Measurements from ENCODE around the gene ZNF214.
A peak's percentile ranks its signal among the peaks of the same experiment; 100 is the strongest.

The ZNF214 gene

DNA sequence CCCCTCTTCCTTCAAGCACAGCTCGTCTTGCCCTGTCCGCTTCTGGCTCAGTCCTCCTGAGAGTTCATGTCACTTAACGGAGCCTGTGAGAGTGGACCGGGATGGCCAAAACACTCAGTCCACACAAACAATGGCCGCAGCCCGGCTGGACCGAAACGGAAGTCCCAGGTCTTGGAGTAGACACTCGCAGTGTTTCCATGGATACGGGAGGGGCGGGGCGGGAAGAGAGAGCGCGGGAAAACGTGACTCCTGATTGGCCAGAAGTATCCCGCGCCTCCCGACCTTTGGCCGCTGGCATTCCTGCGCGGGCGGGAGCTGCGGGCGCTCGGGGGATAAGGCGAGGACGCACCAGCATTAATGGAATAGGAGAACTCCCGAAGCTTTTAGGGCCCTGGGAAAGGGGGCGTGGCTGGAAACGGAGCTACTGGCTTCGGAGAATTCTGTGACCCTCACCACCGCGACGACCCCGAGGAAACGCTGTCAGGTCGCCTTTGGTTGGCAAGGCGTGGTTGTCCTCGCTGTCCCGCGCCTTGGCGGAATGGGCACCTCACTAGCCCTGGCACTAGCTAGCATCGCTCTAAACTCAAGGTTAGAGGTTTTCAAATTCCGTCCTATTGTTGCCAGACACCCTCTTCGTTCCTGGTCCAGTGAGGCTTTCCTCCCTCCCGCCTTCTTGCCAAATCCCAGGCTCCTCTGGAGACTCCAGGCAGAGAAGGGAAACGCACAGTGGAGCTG is at the start of gene ZNF214, which contains the start of gene NLRP14:
ZNF214 (minus strand) TSS at position 164 of the 735 bp plus-strand sequence. CDS start 17,511 bp downstream, outside the sequence.
NLRP14 (plus strand) TSS at position 297 of the 735 bp plus-strand sequence. CDS start 18,108 bp downstream, outside the sequence.
- peak; percentile 93 for DNase-seq

DNA sequence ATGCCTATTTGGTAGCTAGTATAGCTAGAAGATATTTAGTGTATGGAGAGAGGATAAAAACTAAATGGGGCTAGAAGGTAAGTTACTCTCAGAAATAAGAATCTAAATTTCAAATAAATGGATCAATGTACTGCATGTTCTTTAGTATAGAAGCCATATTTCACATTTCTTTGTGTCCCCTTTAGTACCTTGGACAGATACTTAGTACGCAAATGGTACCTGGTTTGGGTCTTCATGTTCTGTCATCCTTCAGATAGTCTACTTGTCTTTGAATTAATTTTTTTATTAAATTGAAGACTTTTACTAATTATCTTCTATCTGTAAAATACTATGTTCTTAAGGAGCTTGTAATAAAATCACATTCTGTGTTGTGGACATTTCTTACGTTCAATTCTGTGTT is 42.4 kb upstream of the ZNF214 start:
- DNase-seq, result no peak

DNA sequence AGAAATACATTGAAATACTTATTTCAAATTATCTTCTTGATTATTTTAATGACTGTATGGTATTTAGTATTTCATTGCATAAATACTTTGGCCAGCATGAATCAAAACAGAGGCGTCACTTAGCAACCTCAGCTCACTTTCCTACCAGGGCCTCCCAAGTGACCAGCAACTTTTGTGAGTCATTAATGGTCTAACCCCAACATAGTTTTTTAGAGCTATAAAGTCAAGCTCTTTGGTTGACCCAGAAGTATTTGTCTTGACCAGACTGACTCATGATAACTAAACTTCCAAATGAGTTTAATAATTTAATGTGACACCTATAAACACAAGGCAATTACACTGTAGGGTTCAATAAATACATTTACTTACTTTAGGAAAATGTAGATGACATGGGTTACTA is 40.7 kb upstream of the ZNF214 start:
- DNase-seq, result peak; percentile 23

DNA sequence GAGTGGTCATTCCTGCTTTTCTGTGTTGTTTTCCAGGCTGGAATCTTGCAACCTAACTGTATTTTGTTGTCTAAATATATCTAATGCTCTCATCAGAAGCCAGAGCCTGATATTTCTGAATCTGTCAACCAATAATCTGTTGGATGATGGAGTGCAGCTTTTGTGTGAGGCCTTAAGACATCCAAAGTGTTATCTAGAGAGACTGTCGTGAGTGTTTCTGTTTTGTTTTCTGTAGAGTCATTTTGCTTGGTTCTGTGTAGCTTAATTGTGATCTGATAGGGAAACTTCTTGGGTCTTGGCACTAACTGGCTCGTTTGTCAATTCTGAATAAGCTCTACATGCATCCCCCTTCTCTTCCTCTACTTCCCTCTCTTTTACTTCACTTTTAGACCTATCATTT is 37.5 kb upstream of the ZNF214 start:
- no peak for DNase-seq

DNA sequence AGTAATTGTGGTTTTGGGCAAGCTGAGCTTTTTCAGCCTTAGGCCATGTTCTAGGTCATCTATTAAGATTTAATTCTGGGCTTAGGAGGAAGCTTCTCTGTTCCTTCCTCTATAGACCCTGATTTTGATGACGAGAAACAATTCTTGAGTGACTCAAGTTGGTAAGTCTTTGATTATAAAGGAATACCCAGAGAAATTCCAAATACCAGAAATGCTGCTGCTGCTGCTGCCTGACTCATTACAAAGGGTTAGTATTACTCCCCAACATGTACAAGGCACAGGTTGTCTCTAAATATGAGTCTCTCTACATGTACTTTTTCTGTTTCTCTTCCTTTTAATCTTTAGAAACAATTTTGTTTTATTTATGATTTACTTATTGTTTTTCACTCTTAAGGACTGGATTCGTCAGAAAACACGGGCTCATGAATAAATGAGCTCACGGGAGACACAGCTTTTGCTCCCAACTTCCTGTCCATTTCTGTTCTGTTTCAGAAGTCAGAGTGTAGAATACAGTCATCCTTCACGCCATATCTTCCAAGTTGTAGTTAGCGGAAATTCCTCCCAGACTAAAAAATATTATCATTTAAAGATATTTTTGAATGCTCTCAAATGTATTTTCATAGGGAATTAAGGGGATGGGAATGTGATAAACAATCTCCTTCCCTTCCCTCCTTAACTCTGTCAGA is 36.8 kb upstream of the ZNF214 start:
- DNase-seq, result no peak

DNA sequence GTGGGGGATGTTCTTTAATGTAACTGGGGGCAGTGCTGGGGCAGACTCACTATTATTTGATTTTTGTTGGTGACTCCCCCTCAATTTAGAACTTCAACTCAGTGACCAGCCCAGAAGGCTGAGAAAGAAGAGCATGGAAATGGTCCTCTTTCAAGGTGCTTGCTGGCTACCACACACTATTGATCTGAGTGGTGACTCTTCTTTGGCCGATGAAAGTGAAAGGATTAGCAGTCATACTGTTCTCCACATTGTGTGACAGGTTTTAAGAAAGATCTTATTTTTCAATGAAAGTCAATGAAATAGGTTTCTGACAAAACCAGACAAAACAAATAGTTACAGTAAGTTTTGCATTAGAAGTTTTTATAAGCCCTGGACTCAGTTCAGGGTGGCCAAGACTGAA is 30.0 kb upstream of the ZNF214 start:
- no peak for DNase-seq

DNA sequence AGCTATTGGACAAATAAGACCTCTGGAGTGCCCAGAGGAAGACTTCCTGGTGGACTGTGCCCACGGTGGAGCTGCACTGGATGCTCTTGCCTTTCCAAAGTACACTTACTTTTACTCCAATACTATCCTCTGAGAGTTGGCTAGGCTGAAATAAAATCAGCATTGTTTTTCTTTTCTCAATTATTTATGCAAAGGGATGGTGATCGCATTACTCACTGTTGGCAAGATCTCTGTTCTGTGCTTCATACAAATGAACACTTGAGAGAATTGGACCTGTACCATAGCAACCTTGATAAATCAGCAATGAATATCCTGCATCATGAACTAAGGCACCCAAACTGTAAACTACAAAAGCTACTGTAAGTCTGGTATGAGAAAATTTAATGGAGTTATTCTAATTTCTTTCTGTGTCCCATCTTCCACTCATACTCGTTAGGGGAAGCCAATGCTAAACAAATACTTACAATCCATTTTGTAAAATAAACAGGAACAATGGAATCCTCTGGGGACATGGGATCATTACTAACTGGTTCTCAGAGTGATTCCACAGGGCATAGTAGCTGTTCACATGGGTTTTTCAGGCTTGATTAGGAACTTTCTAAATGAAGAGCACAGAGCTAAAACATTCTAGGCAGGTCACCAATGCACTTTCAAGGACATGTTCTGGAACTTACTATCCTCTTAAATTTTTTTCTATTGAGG is 26.5 kb upstream of the ZNF214 start:
- DNase-seq, result peak; percentile 4

DNA sequence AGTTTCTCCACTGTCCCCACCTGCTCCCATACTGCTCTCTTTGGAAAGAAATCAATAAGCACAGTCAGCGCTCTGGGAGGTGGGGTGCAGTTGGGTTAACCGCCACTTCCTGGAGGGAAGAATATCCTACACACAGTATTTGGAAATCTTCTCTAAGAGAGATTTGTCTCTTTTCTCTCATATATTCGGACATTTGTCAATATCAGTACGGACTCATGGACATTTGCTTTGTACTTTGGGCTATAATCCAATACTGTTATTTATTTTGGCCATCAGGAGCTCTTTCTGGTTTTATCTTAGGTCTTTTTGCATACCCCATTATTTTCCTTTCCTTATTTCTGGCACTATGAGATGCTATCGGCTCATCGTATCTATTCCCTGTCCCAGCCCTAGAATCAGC is 13.9 kb upstream of the ZNF214 start:
- no peak for DNase-seq

DNA sequence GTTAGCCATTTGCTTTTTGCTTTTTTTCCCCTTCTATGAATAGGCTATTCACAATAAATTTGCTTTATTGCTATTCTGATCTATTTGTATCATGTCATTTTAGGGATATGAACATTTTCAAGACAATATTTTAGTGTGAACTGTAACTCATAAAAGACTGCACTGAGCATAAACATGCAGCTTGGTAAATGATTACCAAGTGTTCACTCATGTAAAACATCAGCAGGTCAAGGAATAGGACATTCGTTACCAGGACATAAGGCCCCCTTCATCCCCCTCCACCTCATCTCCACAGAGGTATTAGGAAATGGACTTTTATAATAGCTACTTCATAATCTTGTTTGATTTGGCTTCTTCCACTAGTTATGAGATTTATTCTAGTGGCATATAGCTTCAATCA is 12.5 kb upstream of the ZNF214 start:
- no peak for DNase-seq

DNA sequence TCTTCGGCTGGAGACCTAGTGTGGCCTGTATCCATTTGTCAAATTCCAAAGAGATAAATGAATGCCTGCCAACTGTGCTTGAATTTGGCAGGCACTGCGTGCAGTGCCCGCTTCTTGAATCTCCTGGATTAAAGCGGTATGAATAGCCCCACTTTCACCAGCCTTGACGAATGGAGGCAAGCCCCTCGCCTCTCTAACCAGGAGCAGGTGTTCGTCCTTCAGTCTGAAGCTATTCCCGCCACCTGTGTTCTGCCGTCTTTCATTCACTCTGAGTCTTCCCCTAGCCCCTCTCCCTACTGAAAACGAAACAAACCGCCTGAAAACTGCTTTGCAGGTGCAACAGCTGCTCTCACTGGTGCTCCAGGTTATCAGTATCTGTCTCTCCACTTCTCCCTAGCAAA is 11.3 kb upstream of the ZNF214 start:
- DNase-seq, result no peak

DNA sequence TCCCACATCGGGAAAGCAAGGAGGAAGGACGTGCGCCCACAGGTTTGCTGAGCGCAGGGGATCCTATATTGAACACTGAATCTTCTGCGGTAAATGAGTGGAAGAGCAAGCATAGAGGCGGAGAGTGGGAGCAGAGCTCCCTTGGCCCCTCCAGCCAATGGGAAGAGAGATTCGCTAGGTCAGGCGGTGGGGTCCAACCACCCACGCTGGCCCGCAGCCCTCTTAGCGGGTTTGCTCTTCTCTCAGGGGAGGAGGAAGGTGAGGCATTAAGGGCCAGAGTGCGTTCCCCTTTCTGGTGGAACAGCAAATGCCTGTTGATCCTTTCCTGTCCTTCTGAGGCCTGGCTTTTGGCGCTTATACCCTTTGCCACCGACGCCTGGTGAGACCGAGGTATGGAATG is 10.7 kb upstream of the ZNF214 start:
- DNase-seq, result no peak

DNA sequence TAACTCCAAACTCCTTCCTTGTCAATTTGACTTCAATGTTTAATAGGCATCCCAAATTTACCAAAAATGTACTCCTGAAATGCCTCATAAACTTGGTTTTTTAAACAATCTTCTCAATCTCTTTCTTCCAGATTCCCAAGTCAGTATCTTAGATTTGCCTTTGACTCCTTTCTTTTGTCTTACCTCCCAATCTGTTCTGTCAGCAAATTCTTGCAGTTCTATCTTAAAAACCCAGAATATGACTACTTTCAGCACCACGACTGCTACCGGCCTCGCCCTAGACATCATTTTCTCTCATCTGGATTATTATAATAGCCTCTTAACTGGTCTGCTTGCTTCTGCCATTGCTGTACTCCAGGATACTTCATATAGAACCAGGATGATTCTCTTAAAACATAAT is 8.0 kb upstream of the ZNF214 start:
- DNase-seq, result no peak

DNA sequence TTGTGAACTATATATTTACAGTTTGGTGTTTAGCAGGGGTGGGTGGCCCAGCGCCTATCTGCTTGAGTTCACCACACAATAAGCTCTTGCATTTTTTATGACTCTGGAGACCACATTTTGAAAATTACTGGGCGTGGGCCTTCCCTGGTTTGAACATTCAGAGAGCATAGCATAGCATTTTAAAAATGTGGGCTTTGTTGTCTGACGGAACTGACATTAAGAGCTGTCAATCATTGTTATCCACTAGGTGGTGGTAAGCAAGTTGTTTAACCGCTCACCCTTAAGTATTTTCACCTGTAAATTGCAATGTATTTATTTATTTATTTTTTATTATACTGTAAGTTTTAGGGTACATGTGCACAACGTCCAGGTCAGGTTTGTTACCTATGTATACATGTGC is 1.2 kb upstream of the ZNF214 start:
- no peak for DNase-seq

DNA sequence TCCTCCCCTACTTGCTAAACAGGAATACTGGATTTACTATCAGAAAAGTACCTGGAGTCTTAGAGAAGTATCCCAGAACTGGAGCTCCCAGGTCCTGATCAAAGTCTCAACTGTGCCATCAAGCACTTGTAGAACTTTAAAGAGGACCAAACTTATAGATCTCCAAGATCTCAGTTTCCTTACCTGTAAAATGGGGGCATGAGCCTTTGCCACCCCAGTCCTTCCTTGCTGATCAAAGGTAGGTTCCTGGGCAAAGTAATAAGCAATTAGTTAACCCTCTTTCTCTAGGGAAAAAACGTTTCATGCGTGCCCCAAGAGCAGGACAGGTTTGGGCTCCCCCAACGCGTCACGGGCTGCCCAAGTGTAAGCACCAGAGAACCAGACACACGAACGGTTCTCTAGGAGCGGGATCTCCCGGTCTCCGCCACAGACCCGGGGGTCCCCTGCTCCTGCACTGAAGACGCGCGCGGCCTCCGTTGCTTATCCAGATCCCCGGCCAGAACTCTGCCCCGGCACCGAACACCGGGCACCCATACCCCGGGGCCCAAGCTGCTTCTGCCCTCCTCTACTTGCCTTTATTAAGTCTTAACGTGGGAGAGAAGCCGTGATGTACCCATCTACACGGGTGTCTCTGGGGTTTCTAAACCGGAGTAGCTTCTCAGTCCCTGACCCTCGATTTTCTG is 505 bp downstream of the ZNF214 start:
- DNase-seq, result peak; percentile 7

DNA sequence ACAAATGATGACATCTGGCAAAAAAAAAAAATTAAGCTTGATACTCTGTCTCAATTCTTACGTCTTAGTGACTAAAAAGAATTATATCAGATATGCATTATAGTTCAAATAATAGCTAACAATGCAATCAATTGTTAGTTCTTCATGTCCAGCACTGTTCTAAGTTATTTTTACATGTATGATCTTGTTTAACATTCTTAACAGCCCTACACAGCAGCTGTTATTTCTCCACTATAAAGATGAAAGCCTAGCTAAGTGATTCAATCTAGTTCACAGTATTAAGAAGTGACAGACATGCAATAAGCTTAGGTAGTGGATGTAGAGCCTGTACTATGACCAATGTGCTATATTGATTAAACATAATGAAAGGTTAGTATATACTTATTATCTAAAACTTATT is 4.1 kb downstream of the ZNF214 start:
- DNase-seq, result no peak

DNA sequence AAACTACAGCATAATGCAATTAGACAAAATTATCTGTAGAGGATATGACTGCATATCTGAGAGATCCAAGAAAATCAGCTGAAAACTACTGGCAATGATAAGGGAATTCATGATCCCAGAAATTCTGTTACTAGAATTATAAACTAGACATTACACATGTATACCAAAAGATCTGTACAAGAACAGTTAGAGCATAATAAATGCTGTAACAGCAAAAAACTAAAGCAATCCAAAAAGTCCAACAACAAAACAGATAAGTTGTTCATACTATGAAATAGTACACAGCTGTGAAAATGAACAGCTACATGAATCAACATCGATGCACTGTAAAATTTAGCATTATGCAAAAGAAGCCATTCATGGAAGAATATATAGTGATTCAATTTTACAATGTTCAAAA is 6.0 kb downstream of the ZNF214 start:
- DNase-seq, result no peak

DNA sequence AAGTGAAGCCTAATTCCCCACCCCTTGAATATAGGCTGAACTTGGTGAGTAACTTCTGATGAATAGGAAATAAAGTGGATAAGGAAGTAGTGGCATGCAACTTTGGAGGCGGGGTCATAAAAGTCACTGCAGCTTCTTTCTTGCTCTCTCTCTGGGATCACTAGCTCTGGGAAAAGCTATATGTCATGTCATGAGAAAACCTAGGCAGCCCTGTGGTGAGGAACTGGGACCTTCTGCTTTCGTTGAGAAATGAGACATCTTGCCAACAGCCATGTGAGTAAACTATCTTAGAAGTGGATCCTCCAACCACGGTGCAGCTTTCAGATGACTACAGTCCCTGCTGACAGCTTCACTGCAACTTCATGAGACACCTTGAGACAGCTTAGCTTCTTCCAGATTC is 15.7 kb downstream of the ZNF214 start:
- peak; percentile 67 for DNase-seq

DNA sequence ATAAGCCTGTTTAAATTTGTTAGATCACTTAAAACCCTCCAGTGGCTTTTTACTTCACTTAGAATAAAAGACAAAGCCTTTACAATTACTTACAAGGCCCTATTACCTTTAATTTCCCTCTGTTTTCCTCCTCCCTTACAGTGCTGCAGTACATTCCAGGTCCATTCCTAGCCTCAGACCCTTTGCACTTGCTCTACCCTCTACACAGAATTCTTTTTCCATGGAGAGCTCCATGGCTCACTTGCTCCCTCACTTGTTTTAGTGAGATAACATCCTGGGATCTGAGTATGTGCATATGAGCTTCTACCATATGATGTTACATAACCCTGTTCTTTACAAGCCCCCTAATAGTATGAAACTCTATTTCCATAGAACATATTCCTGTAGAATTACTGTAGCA is 24.4 kb downstream of the ZNF214 start:
- DNase-seq, result no peak

DNA sequence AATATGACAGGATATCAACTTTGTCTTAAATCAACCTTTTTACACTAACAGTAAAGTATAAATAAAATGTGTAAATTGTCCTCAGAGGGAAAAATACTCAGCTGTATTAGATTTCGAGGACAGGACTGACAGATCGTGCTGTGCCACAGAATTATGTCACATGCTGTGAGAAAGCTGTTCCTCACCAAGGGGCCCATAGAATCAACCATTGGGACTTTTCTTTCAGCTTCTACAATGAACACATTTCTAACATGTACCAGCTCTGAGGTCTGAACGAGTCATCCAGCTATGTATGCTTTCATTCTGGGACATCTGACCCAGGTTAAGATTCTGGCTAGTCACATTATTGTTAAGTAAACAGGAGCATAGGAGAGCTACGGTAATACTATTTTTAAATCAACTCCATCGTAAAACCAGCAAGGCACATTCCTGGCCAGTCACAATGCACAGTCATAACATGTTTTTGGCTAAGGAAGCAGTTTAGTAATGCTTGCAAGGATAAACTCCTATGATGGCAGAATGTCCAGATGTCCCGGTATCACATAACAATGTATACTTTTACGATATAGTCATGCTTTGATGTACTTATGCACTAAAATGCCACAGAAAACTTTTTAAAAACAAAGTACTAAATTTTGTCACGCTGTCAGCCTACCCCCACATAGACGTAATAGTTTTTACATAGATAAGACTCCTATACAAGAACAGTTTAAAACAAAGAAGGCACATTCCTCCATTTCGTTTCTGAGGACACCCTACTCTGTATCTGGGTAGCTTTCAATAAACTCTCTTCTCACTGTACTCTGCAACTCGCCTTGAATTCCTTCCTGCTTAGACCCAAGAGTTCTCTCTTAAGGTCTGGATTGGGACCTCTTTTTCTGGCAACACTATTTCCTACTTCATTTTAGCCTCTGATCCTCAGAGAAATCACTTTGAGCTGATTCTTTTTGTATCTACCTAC is 27.4 kb downstream of the ZNF214 start:
- DNase-seq, result peak; percentile 94

DNA sequence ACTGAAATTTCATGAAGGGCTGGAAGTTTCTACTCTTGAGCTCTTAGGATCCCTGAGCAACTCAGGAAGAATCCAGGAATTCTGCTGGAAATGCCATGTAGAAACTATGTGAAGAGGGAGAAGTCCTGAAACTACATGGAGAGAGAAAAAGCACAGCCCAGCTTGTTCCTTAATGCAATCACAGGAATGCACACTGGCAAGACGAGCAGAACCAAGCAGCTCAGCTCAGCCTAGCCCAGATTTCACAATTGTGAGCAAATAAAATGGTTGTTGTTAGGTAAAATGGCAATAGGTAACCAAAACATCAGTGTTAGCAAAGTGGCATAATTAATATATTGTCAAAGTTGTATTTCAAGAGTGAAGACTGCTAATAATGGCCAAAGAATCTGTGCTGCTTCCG is 28.1 kb downstream of the ZNF214 start:
- peak; percentile 61 for DNase-seq

DNA sequence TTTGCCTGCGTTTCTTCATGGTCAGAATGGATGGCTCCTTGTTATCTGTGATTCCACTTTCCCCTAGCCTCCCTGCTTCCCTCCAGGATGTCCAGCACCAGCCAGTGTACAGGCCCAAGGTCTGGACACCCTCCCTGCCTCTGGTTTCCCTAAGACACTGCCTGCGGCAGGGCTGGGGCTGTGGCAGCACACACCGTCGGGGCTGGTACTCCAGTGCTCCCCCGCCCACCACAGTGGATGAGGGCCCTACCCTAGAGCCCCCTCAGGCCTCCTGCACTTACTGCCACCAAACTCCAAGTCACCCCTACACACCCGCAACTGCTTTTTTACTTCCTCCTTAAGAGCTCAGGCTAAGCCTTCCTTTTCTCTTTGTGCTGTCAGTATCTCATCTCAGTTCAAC is 28.9 kb downstream of the ZNF214 start:
- DNase-seq, result no peak

DNA sequence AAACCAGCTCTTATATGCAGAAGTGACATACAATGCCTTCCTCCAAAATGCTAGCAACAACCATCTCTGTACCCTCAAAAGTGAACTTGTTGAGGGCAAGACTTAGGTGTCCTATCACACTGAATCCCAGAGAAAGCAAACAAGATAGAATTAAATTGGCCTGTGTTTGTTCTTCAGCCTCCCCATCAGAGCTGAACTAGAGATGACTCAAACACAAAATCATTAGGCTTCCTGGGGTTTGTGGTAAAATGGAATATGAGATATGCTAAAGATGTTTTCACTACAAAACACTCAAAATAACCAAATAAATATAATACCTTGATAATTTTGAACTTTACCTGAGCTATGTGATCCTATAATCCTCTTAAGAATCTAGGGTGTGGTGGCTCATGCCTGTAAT is 31.6 kb downstream of the ZNF214 start:
- DNase-seq, result peak; percentile 30

All from fibroblast of upper back skin (primary cell).